Measurements from ENCODE around the gene TBX6. TPM values are rescaled to one million over a fixed set of nuclear protein-coding genes. Genes with fewer than 3 reads are reported as not detected.

The TBX6 gene
- total RNA-seq, 1 experiment from 2014 or later = 5.1 TPM

- ATAC-seq = no peak
- ChIA-PET POLR2A (interaction anchor here (0.7 to 1.3 kb wide), 2 partner anchors 8 to 284 kb away, joined by 4 to 5 read pairs; no protein-coding TSS in a partner anchor), CTCF (interaction anchor here (0.9 to 5.1 kb wide), 8 partner anchors 9 to 346 kb away, joined by 3 to 89 read pairs (median 6); partner anchors contain the start of genes TBX6 and TLCD3B)
- TF ChIP-seq ETV6 (CRISPR knock-in tag; IDR thresholded peaks at IDR 0.05) = no peak
- H3K4me3 Mint-ChIP-seq = peak overlapping the region; percentile 96
- no peak for DNase-seq (ENCODE audit: low spot score)
- H3K9me3 Mint-ChIP-seq = no peaks in the 10 kb centered on the region
- H3K4me1 Mint-ChIP-seq = peaks cover 29% of the 10 kb centered on the region
- H3K36me3 Mint-ChIP-seq = peaks cover 17% of the 10 kb centered on the region
- no peak overlapping the region; the same call in 1 of the 2 replicates for H3K27ac Mint-ChIP-seq
- no peaks in the 10 kb centered on the region for H3K27me3 Mint-ChIP-seq (ENCODE audit: low read depth)
Observed at GRCh38 chr16:30063278-30063892, 28.3 kb downstream of the TBX6 start.

GRCh38 chr16:30060836-30061554 lies 30.7 kb downstream of the TBX6 start:
- ATAC-seq (no peak), DNase-seq (ENCODE audit: low spot score) (no peak)
- TF ChIP-seq ZSCAN18 (CRISPR knock-in tag; IDR thresholded peaks at IDR 0.05) (no peak), JAZF1 (CRISPR knock-in tag; IDR thresholded peaks at IDR 0.05) (no peak), USF1 (CRISPR knock-in tag; IDR thresholded peaks at IDR 0.05) (no peak), FOXK1 (CRISPR knock-in tag; IDR thresholded peaks at IDR 0.05) (no peak), NR3C1 (CRISPR knock-in tag; conservative IDR thresholded peaks at IDR 0.05; ENCODE audit: low read depth) (no peak), GABPB1 (CRISPR knock-in tag; IDR thresholded peaks at IDR 0.05) (no peak), SMAD3 (CRISPR knock-in tag; IDR thresholded peaks at IDR 0.05; ENCODE audit: borderline replicate concordance) (no peak), IRF1 (CRISPR knock-in tag; IDR thresholded peaks at IDR 0.05) (no peak), PRDM15 (CRISPR knock-in tag; IDR thresholded peaks at IDR 0.05) (no peak), EMX1 (CRISPR knock-in tag; IDR thresholded peaks at IDR 0.05) (no peak), ZMAT4 (CRISPR knock-in tag; IDR thresholded peaks at IDR 0.05) (no peak), ZNF219 (CRISPR knock-in tag; IDR thresholded peaks at IDR 0.05; ENCODE audit: borderline replicate concordance) (no peak), MLX (CRISPR knock-in tag; IDR thresholded peaks at IDR 0.05) (no peak), ERG (CRISPR knock-in tag; IDR thresholded peaks at IDR 0.05) (no peak), ZNF396 (CRISPR knock-in tag; IDR thresholded peaks at IDR 0.05; ENCODE audit: borderline replicate concordance) (no peak)
- Mint-ChIP-seq H3K9me3 (no peaks in the 10 kb centered on the region), H3K36me3 (no peaks in the 10 kb centered on the region), H3K27ac (no peak overlapping the region; the same call in 1 of the 2 replicates), H3K4me3 (no peak overlapping the region), H3K27me3 (ENCODE audit: low read depth) (peaks cover 3% of the 10 kb centered on the region; the same call in 1 of the 2 replicates), H3K4me1 (peaks cover 17% of the 10 kb centered on the region)
- ChIA-PET CTCF (interaction anchor here (0.7 to 1.2 kb wide), 5 partner anchors 29 to 361 kb away, joined by 3 to 5 read pairs (median 3); partner anchors contain the start of gene TMEM219), POLR2A (interaction anchor here (0.7 kb wide), 1 partner anchor 468 kb away, joined by 8 read pairs; no protein-coding TSS in a partner anchor)

Data from WTC11 (cell line).